Activated CD4-positive, alpha-beta T cell treated with anti-CD3 and anti-CD28 coated beads for 48 hours (primary cell): ENCODE measurements around the gene CTIF.

ENCODE experiments used
- DNase-seq: peaks from one replicate; pipeline ENCODE4 v3.0.0-alpha.2; 2020

Gene CTIF

DNA sequence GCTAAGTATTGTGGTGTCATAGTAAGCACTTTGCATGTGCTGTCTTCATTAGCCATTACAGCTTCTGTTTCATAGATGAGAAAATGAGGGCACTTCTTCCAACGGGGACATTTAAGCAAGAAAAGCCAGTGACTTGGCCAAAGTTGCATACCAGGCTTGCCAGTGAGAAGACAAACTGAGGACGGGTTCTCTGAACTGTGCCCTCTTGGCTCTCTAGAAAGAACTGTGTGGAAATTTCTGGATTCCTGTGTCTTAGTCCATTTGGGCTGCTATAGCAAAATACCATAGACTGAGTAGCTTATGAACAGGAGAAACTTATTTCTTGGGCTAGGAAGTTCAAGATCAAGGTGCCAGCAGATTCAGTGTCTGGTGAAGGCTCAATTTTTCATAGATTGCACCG, 13.3 kb downstream of the CTIF start:
- no peak for DNase-seq

DNA sequence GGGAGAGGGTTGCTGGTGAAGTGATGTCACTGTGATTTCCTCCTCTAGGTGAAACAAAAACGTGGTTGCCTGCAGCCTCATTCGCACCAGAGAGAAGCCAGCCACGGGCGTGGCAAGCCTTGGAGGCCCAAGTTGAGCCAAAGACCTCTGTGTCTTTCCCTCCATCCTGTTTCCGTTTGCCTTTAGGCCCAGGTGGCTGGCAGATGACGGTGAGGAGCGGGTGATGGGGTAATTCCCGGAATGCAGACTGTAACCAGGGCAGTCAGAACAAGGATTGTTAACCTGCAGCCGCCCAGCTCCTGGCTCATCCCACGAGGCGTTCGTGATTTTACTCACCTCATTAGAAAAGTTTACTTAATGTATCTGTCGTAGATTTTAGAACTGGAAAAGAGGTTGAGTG, 14.4 kb downstream of the CTIF start:
- DNase-seq = no peak

DNA sequence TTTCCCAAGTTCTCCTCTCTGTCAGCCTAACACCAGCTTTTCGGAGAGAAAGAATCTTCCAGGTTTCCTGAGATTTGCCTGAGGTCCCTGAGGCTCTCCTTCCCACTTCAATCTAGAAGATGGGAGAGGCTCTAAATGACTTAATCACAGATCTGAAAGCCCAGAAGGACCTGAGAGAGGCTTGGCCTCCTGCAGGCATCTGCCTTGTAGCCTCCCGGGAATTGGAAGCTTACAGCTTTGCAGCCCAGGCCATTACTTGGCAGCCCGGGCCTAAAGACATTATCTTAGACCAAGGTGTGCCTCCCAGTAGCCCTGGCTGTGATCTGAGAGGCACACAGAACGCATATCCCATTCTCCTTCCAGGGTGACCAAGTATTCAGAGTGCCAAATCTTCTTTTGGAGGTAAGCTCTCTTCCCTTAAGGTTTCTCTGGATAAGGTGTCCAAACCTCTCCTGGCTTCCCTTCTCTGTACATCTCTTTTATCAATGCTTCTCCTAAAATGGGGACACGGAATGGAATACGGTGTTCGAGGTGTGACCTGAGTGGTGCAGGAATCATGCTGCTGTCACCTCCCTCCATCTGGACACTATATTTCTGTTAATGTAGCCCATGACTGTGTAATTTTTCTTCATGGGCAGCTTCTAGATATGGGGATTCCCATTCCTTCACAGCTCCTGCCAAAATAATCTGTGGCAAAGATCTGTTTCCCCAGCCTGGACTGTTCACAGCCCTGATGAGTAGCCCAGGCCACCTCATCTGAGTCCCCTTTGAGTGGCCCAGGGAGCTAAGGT, 16.0 kb downstream of the CTIF start:
- DNase-seq = no peak

DNA sequence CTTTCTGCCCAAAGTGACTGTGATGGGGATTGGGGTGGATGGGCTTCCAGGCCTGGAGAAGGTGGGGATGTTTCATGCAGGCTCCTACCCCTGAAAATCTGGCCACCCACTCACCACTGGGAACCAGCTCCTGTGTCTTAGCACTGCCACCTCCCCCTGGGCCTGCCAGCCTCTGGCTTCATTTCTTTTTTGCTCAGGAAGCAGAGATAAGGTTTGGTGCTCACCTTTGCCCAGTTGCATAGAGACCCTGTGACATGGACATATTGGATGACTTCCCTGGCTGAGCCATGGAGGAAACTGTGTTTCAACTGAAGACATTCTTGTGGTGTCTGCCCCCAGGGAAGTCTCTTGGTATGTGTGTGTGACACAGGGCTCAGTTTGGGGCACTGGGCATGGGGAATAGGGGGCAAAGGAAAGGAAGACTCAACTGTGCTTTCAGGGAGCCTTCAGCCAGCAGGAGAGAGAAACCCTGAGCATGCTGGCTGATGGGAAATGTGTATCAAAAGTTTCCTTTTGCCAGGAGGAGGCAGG, 16.7 kb downstream of the CTIF start:
- no peak for DNase-seq

DNA sequence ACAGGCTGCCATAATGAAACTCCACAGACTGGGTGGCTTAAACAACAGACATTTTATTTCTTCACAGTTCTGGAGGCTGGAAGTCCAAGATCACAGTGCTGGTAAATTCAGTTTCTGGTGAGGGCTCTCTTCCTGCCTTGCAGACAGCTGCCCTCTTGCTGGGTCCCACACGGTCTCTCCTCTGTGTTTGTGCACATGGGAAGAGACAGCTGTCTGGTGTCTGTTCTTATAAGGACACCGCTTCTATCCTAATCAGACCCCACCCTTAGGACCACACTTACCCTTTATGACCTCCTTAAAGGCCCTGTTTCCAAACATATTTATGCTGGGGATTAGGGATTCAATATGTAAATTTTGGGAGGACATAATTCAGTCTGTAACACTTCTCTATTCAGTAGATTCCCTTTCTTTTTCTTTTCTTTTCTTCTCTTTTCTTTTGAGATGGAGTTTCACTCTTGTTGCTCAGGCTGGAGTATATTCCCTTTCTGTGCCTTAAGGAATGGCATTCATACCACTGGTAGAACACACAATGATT, 18.9 kb downstream of the CTIF start:
- DNase-seq = no peak

DNA sequence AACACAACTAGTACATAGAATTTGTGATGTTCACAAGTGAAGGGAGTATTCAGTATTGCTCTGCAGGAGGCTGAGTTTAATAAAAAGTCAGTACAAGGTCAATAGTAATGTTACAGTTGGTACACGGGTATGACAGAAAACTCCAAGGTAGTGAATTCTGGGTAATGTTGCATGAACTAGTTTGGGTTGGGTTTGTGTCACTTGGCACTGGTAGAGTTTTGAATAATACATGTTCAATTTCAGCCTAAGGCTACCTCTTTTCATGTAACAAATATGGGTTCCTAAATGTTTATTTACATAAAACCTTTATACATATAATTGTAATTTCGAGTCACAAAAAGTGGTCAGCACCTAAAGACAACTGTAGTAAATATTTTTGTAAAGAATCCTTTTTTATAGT, 19.4 kb downstream of the CTIF start:
- DNase-seq = no peak

DNA sequence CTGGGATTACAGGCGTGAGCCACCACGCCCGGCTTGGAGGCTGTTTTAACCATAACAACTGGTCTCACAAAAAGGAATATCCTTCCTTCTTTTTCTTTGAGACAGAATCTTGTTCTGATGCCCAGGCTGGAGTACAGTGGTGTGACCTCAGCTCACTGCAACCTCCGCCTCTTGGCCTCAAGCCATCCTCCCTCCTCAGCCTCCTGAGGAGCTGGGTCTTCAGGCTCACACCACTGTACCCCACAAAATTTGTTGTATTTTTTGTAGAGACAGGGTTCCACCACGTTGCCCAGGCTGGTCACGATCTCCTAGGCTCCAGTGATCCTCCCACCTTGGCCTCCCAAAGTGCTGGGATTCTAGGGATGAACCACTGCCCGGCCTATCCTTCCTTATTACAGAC, 21.7 kb downstream of the CTIF start:
- DNase-seq = no peak

DNA sequence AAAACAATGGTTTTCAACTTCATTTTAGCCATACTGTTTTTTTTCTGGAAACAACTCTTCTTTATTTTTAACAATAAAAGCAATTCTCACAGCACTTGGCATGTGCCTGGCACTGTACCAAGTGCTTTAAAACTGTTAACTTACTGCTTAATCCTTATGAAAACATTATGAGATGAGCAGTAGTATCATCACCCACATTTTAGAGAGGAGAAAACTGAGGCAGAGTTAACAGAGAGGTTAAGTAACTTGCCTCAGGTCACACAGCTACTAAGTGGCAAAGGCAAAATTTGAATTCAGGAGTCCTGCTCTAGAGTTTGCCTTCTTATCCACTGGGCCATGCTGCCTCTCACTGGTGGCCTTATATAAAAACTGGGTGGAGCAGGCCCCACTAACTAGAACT, 23.2 kb downstream of the CTIF start:
- DNase-seq = no peak

DNA sequence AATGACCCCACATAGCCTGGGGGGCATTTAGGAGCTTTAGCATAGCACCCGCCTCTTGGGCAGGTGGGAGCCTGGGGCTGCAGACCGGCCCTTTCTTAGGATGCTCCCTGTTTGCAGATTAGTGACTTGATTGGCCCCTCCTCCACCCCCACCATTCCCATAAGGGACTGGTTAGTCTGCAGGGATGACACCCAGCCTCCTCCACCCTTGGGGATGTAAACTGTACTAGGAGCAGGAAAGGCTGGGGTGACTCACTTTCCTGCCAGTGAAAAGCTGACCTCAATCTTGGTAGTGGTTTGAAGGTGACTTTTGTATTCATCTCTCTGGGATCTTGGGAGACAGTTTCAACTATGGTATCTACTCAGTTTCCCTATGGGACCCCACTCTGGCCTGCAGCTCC, 24.2 kb downstream of the CTIF start:
- DNase-seq = no peak

DNA sequence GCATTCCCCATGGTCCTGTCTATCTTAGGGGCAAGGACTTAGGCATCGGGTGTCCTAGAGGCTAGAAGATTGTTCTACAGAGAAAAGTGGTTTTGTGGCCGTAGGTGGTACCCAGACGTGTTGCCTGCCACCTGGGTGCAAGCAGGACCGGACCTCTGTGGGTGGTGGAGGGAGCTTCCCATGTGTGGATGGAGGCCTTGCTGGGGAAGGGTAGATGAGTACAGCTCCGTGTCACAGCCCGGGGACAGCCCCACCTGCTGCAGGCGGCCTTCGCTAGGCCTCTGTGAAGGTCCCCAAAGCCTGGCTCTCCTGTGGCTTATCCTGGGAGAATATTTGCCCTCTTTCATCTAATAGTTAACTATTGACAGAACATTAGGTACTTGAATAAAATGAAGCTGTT, 25.3 kb downstream of the CTIF start:
- no peak for DNase-seq

DNA sequence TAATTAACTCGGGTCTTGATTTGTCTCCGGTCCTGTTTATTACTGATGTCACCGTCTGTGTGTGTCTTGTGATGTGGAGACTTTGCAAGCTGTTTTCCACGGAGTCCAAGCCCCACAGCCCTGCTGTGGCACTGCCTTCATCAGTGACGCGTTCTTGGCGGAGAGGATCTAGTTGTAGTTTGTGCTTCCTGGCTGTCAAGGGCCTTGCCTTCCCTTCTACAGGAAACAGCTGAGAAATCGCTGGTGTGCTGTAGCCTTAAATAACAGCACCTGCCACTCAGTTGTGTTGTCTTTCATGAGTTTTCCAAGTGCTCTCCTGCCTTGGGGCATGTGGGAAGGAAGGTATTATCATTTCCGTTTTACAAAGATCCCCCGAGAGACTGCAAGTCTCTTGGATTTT, 26.3 kb downstream of the CTIF start:
- DNase-seq = no peak

DNA sequence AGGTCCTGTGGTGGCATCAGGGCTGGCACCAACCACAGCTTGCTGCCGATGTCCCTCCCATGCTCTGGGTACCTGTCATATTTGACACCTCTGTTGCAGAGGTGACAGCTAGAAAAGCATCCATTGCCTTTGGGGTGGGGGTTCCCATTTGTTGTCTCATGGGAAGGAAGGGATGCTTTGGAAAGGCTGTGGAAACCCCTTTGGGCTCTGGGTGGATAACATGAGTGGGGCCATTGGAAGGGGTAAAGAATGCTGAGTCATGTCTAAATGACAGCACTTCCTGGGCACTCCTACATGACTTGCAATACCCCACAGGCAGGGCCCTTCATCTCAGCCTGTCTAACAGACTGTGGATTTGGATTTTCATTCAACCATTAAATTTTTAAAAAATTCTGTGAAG, 27.8 kb downstream of the CTIF start:
- no peak for DNase-seq

DNA sequence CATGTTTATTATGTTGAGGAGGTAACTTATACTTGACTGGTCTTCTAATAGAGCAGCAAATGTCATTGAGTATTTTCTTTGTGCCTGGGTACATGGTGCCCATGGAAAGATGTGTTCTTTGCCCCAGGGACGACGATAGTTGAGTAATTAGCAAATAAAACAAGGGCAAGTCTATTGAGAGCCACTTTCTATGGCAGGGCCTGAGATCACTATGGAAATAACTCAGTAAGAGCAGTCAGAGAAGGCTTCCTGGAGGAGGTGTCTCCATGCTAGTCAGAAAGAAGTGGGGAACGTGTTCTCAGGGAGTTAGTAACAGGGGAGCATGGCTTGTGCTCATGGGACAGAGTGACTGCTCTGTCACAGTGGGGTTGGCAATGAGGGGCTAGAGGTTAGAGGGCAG, 28.6 kb downstream of the CTIF start:
- DNase-seq = no peak

DNA sequence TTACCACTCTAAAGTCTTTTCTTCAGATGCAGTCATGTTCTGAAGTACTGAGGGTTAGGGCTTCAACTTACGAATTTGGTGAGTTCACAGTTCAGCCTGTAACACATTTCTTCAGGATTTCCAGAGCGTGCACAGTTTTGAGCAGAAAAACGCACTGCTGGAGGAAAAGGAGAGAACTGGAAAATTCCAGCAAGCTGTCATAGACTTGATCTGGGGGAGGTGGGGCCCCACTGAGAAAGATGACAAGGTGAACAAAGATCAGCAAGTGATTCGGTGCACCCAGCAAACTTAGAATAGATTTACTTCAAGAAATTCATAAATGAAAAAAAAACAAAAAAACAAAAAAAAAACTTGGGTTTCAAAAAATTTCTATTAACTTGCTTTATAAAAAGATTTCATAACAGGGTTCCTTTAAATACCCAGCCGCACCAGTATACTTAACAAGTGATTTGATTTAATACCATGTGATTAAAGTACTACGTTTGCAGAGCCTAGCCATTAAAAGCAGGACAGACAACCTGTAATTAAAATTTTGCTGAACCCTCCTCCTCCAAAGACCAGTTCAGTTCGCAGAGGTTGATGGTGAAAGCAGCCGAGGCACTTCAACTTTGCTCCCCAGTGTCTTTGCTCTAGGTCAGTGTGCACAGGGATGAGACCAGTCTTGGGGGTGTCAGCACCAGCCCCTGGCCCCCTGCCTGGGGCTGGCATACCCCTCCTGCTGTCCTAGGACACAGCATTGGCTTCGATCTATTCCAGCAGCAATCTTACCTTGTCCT, 30.5 kb downstream of the CTIF start:
- DNase-seq = no peak

DNA sequence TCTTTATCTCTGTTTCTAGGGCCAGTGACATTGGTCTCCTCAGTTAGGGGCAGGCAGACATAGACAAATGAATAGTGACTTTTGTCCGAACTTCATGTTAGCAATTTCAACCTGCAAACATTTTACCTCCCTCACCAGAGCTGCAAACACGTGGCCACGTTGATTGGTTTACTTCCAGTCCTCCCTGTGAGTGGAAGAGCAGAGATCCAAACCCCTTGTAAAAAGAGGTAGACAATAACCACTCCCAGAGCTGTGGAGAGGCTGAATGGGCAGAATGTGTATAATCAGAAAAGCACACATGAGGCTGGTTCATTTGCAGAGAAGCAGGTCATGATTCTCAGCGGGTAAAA, 31.1 kb downstream of the CTIF start:
- DNase-seq = no peak

DNA sequence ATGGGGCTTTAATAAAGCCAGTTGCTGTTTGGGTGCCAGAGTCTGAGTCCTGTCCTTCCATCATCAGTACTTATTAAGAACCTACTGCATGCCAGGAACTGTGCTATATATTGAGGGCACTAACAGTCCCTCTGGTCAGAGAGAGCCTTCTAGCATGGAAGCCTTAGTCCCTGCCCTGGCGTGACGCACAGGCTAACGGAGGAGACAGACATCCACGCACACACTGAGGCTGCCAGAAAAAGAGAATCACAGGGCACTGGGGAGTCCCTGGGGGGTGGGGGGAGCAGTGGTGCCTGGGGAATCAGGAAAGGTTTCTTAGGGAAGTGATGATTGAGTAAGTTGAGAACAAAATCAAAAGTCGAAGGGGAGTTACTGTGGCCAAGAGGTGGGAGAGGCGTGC, 31.5 kb downstream of the CTIF start:
- DNase-seq = no peak

DNA sequence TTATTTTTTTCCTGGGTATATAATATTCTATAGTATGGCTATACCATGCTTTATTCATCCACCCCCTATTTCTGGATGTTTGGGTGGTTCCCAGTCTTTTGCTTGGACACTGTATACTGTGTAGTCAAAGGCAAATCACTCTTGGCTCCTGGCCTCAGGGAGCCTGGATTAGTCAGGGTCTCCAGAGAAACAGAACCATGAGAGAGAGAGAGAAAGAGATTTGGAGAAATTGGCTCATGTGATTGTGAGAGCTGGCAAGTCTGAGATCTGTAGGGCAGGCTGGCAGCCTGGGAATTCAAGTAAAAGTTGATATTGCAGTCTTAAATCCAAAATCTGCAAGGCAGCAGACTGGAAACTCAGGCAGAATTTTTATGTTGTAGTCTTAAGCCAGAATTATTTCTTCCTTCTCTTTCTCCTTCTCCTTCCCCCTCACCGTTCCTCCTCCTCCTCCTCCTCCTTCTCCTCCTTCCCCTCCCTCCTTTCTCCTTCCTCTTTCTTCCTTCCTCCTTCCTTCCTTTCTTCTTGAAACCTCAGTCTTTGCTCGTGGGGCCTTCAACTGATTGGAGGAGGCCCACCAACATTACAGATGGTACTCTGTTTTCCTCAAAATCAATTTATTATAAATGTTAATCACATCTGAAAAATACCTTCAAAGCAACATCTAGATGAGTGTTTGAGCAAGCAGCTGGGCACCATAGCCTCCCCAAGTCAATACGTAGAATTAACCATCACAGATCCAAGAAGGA, 33.0 kb downstream of the CTIF start:
- no peak for DNase-seq

DNA sequence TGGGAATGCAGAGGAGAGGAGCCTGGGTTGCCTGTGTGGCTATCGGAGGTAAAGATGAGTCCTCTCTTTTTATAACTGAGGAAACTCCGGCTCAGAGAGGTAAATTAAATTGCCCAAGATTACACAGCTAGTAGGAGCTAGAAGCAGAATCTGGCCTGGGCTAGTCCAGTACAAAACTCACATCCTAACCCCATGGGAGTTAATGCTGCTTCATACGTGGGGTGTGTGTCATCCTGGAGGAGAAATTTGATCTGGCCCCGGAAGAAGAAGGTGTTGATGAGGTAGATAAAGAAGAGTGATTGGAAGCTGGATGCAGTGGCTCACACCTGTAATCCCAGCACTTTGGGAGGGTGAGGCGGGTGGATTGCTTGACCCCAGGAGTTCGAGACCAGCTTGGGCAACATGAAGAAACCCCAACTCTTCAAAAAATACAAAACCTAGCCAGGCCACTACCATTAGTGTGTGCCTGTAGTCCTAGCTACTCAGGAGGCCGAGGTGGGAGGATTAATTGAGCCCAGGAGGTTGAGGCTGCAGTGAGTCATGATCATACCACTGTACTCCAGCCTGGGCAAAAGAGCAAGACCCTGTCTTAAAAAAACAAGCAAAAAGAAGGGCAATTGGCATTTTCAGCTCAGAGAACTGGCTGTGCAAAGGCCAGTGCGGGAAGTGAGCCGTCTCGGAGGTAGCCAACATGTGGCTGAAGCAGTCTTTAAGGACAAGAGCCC, 33.7 kb downstream of the CTIF start:
- no peak for DNase-seq

DNA sequence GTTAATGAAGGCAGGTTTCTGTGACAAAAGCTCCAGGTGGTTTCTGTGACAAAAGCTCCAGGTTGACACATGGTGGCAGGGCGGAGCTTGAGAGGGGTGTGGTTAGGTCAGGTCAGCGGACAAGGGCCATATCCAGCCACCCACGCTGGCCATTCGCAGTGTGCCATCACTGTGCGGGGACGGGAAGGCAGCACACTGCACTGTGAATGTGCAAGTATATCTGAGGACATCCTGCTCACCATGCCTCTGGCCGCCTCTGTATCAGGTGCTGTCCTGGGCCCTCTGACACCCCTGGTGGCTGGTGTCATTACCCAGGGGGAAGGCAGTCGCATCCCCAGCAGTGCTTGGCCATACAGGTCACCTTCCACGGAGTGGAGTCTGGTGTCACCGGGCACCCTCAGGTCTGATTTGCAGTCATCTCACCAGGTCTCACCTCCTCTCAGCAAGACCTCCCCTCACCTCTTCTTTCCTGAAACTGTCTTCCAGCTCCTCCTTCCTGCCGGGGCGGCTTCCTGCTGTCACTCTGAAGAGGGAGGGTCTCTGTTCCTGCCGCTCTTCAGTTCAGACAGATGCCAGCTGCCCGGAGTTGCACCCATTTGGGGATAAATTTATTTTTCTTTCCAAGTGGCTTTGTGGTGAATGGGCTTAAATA, 34.9 kb downstream of the CTIF start:
- DNase-seq = no peak

DNA sequence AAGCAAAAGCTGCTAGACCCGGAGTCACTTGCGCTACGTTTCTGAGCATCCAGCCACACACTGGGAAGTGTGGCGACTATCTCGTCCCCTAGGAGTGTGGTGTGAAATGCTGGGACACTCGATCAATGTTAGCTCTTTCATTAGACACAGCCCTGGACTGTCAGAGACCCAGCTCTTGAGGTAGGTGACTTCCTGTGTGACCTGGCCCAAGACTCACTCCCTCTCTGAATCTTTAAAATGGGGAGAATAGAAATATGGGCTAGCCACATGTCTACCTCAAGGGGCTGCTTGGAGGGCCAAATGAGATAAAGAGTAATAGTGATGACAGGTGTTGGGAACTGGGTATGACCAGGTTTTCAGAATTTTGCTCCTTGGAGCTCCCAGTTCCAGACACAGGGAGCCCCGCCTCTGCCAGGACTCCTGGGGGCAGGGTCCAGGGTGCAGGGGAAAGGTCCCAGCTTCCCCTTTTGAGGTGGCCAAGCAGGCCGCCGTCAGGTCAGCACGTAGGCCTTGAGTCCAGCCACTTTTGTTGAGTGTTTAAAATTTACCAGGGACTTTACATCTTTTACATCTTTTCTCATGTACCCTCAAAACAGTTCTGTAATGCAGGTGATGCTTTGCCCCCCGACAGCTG, 36.0 kb downstream of the CTIF start:
- no peak for DNase-seq

DNA sequence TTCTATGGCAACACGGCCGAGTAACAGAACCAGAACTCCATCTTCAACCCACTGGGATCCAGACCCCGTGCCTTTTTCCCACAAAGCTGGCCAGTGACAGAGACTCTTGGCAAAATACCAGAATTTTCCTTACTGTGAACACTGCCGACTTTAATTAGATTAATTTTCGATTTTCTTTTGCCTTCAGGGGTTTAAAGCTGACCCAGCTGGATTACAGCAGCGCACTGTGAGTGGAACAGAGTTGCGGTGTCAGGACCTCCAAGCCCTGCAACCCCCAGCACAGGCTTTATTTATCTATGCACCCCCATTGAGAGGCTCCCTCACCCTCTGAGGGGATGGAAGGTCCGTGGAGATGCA, 36.4 kb downstream of the CTIF start:
- no peak for DNase-seq
